Activated CD4-positive, alpha-beta T cell treated with anti-CD3 and anti-CD28 coated beads, Interleukin-2, amount 50 U/mL, for 48 hours (primary cell): ENCODE measurements around the gene EPHB6.

Experiments
- DNase-seq, 2 experiments: peaks; one replicate each; pipeline ENCODE4 v3.0.0-alpha.2; 2020

The EPHB6 gene, protein sequence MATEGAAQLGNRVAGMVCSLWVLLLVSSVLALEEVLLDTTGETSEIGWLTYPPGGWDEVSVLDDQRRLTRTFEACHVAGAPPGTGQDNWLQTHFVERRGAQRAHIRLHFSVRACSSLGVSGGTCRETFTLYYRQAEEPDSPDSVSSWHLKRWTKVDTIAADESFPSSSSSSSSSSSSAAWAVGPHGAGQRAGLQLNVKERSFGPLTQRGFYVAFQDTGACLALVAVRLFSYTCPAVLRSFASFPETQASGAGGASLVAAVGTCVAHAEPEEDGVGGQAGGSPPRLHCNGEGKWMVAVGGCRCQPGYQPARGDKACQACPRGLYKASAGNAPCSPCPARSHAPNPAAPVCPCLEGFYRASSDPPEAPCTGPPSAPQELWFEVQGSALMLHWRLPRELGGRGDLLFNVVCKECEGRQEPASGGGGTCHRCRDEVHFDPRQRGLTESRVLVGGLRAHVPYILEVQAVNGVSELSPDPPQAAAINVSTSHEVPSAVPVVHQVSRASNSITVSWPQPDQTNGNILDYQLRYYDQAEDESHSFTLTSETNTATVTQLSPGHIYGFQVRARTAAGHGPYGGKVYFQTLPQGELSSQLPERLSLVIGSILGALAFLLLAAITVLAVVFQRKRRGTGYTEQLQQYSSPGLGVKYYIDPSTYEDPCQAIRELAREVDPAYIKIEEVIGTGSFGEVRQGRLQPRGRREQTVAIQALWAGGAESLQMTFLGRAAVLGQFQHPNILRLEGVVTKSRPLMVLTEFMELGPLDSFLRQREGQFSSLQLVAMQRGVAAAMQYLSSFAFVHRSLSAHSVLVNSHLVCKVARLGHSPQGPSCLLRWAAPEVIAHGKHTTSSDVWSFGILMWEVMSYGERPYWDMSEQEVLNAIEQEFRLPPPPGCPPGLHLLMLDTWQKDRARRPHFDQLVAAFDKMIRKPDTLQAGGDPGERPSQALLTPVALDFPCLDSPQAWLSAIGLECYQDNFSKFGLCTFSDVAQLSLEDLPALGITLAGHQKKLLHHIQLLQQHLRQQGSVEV

DNA sequence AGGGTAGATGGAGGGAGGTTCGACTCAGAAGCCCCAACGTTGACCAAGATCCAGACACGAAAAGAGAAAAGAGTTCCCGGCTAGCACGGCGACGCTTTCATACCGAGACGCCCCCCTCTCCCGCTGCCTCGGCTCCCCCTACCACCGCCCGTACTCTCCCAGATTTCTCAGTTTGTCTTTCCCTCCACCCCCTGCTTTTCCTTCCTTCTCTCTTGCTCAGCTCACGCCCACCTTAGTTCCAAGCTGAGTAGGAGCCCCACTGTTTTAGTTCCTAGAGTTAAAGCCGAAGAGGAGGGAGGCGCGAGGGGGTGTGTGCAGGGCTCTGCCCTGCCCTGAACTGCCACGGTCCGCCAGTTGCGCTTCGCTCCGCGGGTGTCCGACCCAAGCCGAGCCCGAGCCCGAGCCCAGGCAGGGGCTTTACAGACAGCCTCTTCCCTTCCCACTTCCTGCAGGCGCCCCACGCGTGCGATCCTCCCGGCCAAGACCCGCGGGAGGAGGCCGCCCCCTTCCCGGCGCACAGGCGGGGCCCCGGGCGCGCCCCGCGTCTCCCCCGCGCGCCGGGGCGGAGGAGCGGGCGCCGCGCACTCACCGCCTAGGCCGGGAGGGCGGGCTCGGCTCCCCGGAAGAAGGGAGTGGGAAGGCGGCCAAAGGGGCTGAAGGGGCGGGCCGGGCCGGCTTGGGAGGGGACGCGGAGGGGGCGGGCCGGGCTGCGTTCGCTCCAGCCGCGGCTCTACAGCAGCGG, at the start of gene EPHB6:
Gene EPHB6, plus strand, starts transcription at position 705 of the 742 bp plus-strand sequence. CDS start 8,152 bp downstream, outside the sequence.
- DNase-seq, result peak; percentile 71 to 75

DNA sequence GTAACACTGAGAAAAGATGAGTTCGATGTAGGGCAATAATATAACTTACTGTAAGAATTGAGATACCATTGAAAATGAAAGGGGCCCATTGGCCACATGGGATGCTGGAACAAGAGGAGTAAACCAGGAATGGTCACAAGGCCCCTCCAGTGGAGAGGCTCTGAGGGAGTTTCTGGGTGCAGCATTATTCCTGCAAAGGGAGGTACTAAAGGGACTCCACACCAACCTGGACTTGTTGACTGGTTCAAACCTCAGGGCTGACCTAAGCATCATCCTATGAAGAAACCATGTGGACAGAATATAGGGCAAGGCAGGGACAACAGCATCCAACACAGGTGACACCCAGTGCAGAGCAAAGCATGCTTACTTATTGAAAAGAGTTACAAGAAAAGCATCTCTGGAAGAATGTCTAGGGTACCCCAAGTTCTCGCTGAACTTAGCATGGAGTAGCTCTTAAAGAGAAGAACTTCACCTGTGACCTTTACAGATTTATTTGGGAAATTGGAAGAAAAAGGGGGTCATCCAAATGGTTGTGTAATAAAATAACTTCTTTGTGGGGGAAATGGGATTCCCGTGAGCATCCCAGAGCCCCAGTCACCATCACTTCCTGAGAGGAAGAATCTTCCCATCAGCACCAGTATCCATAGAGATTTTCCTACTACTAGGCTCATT, 49.4 kb upstream of the EPHB6 start:
- DNase-seq, result peak in 1 of 2 experiments; percentile 16

DNA sequence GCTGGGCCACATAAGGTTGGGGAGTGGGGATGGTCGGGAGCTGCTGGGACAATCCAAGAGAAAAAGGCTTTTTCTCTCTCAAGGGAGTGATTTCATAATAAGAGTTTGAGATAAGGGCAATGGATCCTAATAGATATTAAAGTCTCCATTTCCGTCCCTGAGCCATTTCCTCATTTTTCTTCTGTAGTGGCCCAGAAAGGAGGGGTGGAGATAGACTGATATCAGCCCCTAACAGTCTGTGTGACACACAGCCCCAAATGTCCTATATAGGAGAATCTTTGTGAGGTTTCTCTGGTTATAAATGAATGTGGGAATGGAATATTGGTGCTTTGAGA, 48.9 kb upstream of the EPHB6 start:
- no peak for DNase-seq

DNA sequence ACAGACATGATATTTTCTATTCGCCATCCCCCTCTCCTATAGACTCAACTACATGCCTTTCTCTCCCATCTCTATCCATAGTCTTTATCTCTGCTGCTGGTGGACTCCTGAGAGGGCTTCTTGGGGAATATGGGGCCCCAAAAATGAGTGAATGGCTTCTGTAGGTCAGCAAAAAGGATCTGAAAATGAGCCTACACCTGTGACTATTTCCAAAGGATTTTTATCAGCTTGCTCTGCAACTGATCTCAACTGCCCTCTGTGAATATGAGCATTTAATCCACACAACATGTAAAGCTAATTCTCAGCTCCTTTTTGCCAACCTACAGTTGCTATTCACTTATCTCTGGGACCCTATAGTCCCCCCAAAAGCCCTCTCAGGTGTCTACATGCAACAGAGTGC, 47.9 kb upstream of the EPHB6 start:
- peak in 1 of 2 experiments; percentile 12 for DNase-seq

DNA sequence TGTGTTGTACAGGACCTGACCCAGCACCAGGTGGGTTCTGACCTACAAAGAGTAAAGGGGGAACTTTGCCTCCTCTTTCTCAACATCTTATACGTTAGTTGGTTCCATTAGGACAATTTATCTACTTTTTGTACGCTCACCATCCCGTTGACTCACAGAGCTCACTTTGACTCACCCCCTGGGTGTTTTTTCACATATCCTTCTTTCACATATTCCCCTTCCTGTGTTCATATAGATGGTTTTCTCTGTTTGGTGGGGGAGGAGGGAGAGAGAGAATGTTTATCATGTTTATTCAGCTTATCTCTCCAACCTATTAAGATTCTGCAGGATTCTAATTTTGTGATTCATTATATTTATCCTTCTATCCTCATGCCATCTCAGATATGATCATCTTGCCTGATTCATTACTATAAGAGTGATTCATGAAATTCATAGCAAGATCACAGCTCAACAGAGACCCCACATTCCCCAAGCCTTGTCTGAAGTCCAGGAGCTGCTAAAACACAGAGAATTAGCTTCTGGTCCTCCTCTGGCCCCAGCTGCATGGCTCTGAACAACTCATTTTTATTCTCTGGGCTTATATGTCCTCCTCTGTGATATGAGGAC, 46.9 kb upstream of the EPHB6 start:
- peak in 1 of 2 experiments; percentile 54 for DNase-seq

DNA sequence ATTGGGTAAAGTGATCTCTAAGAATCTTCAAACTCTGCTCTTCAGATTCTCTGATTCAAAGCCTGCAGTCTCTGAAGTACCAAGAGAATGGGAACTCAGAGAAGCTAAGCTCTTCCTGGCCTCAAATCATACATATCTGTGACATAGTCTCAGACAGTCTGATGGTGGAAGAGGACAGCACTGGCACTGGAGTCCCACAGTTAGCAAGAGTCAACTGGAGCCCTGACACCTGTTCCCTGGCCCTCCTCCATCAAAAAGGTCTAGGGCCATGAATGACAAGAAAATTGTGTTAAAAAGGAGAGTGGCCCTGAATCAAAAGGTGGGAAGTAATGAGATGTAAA, 46.4 kb upstream of the EPHB6 start:
- DNase-seq, result no peak

DNA sequence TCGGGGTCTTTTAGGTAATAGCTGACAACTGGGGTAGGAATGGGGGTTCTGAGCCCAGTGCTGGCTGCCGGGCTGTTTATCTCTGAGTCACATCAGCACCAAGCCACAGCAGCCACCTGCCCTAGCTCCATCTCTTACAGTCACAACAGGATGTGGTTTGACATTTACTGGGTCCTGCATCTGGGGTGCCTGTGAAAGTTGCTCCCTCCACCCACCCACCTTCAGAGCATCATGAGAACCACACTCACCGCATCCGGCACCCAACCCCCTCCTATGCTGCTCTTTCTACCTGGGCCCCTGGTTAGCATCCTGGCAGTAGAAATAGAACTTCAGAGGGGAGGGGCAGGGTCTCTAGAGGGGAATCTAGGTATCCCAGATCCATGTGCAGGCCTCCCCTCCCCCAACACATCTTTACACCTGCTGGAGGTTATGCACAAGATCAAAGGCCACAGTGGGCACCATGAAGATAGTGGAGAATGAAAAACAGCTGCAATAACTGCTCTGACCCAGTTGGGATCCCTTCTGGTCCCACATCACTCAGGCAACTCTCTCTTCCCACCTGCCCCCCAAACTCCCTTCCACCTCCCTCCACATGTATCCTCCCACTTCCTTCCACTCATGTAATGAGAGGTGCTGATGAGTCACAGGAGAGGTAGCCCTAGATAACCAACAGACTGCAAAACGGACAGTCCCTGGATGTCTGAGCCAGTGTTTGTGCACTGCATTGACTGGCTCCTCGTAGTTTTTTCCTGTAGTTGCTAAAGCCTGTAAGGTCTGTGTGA, 45.9 kb upstream of the EPHB6 start:
- peak; percentile 93 to 95 for DNase-seq

DNA sequence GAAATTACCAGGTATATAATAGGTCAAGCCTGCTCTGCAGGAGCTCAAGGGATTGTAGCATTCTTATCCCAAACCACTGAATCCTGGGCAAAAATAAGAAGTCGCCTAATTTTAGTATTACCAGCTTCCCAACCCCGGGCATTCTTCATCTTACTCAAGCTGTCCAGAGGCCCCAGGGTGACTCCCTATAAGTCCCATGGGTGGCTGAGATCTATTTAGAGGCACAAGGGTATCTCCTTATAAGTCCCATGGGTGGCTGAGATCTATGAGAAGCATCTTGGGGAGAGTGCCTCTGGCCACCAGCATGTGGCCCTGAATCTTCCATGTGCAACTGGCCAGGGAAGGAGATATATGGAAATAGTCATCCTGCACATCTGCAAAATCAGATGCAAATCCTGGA, 45.2 kb upstream of the EPHB6 start:
- peak in 1 of 2 experiments; percentile 39 for DNase-seq

DNA sequence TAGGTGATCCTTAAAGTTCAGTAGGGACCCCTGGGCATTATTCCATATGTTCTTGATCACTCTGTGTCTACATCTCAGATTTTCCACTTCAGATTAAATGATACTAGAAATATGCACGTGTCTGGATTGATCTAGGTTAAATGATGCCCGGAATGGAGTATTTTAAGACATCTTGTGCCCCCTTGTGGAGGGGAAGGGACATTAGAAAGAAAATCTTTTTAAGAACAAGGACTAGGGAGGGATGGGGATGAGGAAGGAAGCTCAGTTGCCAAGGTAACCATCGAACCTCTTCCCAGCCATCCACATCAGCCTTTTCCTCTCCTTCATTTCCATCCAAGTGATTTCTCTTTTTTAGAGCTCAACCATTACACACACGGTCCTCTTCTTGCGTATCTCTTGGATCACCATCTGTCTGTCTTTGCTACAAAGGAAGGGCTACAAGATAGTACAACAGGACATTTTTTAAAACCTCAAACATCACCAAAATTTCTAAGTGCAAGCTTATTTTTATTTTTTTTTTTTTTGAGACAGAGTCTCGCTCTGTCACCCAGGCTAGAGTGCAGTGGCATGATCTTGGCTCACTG, 43.6 kb upstream of the EPHB6 start:
- peak in 1 of 2 experiments; percentile 27 for DNase-seq

DNA sequence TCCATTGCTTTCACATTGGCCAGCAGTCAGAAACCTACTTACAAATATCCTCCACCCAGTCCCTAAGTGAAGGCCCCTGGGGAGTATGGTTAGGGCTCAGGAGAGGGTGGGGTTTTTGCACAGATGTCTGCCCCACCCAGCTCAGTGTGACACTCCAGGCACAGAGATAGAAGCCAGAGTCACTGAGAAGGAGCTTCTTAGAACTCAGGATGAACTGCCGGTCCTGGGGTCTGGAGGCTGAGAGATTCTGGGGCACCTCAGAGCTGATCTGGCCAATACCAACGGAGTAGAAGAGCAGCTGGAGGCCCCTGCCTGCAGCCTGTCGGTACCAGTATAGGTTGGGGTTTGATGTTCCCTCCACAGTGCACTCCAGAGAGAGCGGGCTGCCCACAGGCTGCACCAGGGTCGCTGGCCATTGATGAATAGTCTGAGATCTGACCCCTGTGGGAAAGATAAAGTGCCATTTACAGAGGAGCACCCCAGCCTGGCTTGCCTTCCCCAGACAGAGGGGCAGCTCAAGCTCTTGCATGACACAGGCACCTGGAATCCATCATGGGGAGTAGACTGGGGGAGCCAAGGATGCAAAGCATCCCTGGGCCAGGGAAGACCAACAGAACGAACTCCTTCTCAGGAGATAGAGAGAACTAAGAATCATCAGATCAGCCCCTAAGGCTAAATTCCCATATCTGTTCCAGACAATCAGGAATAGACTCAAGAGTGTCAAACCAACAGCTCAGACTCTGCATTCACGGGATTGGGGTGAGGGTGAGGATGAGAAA, 42.2 kb upstream of the EPHB6 start:
- DNase-seq, result no peak

DNA sequence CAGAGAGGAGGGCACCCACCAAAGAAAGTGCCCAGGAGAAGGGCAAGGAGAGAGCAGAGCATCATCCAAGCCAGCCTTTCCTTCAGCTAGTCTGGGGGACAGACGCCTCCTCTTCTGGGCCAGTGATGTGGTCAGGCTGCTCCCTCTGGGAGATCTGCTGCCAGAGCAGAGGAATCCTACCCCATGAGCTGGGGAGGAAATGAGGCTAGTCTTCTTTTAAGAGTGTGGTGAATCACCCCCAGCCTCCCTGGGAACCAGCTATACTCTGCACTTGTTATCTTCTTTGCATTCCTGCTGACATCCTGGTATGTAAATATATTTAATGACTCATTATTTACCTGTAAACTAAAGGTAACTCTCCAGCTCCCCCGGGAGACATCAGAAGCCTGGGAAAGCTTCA, 41.6 kb upstream of the EPHB6 start:
- DNase-seq, result no peak

DNA sequence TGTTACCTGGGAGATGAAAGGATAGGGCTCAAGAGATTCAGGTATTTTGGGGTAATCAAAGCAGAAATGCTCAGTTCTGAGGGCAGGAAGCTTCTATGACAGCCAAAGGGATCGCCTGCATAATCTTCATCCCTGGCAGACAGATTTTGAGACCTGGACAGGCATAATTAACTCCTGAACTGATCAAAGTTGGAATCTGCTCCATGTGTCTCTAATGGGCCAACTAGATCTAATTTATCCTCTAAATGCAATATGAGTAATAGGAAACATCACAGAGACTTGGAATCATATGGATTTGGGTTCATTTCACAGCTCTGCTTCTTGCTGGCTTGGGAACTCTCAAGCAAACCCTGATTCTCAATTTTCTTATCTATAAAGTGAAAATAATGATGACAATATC, 41.2 kb upstream of the EPHB6 start:
- DNase-seq, result no peak

DNA sequence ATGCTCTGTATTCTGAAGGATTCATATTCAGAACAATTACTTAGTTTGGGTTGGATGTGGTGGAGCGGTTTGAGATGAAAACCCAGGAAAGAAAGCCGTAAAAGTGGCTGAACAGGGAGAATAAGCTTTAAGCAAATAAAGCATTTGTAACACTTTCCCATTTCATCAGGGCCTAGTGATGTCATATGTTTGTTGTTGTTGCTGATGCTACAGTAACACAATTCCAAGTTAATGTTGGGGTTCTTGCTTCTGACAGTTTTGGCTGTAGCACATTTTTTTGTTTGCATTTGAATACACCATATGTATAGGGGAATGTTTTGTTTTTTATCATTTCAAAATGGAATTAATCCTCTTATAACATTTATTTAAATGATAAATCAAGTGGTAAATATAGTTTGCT, 40.4 kb upstream of the EPHB6 start:
- DNase-seq, result no peak

DNA sequence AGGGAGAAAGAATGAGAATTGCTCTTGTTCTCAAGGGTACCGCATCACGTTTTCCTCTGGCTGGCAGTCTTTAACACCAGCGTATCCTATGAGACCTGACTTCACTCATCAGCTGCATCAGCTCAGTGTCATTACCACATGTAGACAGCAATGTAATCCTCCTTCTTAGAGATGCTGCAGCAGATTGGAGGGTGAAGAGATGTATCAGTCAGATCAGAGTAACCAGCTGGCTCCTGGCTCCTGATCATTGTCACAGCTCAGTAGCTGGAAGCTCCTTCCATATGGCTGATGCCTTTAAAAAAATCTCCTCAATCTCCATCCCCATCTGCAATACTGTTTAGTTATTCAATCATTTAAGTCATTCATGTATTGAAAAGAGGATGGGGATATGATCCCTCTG, 39.7 kb upstream of the EPHB6 start:
- DNase-seq, result no peak

DNA sequence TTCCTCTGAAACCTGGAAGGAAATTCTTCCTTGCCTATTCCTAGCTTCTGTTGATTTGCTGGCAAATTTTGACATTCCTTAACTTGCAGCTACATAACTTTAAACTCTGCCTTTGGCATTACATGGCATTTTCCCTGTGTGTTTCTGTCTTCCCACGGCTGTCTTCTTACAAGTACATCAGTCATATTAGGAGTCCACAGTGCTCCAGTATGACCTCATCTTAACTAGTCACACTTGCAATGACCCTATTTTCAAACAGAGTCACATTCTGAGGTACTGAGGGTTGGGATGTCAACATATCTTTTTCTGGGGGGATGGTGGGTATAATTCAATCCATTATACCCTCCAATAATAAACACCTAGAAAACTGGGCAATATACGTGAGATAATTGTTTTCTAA, 37.4 kb upstream of the EPHB6 start:
- DNase-seq, result no peak

DNA sequence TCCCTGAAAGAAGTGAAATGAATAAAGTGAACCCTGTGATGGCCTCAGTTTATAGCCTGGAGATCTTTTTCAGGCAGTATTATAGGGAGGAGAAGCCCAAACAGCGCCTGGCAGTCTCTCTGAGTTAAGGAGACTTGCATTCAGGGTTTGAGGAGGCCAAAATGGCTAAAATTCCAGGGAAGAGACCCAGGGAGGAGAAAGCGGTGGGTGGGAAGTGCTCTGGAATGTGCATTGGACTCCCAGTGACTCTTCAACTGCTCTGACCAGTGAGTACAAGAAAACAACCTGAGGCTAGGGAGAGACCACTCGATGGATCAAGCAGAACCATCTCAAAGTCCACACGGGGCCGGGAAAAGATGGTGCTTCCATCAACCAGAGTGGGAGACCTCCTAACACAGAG, 35.3 kb upstream of the EPHB6 start:
- DNase-seq, result no peak

DNA sequence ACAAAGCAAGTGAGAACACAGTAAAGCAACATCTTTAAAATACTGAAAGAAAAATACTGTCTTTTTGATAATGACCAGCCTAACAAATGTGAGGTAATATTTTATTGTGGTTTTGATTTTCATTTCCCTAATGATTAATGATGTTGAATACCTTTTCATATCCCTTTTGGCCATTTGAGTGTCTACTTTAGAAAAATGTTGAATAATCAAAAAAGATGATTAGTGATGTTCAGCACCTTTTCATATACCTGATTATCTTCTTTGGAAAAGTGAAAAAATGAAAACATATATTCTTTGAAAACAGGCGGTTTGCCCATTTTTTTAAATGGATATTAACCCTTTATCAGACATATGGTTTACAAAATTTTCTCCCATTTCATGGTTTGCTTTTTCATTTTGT, 32.2 kb upstream of the EPHB6 start:
- DNase-seq, result no peak

DNA sequence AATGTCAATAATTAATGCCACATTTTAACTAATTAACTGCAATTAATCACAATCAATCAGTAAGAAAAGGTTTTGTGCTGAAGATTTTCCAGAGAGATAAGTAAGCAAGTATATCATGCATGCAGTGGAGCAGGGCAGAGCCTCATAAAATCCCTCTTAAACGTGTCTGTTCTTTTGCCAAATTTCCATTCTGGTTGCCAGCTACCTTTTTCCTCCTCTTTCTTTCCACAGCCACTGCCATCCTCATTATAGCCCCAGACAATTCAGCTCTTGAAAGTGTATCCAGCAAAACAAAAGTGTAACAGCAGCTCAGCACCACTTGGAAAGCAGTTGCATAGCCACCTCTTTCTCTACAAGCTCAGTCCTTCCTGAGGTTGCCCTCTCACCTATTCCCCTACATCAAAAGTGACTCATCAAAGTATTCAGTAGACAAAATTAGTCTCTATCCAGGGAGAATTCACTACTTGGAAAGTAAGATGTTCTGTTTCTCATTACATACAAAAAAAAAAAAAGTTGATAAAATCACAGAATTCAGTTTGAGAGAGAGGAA, 26.9 kb upstream of the EPHB6 start:
- no peak for DNase-seq

DNA sequence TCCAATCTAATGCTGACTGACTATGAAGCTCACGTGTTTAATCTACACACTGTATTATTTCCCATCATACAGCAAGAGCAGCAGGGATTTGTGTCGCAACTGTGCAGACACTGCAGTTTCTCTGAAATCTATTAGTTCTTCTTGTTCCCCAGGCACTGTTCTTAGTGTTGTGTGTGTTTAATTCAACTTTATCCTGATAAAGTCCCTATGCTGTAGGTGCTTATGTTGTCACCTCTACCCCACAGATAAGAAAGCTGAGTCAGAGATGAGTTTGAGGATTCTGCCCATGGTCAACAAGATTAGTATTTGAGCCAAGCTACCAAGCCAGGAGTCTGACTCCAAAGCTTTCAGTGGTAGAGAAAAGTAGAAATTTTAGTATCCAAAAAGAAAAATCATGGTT, 22.5 kb upstream of the EPHB6 start:
- no peak for DNase-seq
